Stomach (tissue), 4 donors: ENCODE data around the gene NPAS3.

Experiments
- CTCF ChIP-seq, 7 experiments: fragments of 450-650 bp in 4 of 7; fragments of 200-600 bp in 3 of 7; sonication (generic) in 3 of 7; IDR thresholded peaks; one replicate each; pipeline ENCODE4 v1.5.1; 2016 to 2019; ENCODE audit warnings: antibody characterized with exemption in 7 of 7, control low read depth in 2 of 7, mild to moderate bottlenecking in 1 of 7
- EP300 ChIP-seq: sonication (generic); formaldehyde crosslinking; IDR thresholded peaks from one replicate; pipeline ENCODE4 v1.6.1; 2017; ENCODE audit warnings: antibody characterized with exemption
- POLR2A ChIP-seq, 4 donors: fragments of 450-650 bp; IDR thresholded peaks; one replicate each; pipeline ENCODE4 v1.6.1; 2016; ENCODE audit warnings: antibody characterized with exemption in 4 of 4, control low read depth in 2 of 4, mild to moderate bottlenecking in 1 of 4, moderate library complexity in 1 of 4

DNA sequence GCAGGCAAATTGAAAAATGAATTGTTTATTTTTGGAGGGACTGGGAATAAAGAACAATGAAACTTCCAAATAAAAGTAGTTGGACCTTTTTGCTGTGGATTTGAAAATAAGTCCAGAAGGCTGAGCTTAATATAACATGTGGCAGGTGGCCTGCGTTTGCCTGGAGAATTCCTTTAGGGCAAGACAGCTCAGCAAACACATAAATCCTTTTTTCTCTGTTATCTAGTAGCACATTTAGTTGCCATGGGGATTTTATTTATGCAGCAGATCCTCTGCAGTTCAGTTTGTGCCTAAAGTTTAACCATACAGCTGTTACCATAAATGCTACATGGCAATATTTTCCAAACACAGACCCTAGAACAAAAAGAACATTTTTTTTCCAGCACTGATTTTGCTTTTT is 180.0 kb downstream of the NPAS3 start:
- TF ChIP-seq CTCF (IDR thresholded peaks at IDR 0.05) (no peak), POLR2A (IDR thresholded peaks at IDR 0.05) (no peak), EP300 (no peak)
